Stimulated activated CD4-positive, alpha-beta T cell treated with anti-CD3 and anti-CD28 coated beads, Interleukin-2, amount 100 ng/mL, for 24 hours (primary cell): Measurements from ENCODE around the gene TNFAIP2.
"Not testable (repeated sequence)": the region's sequence is repeated elsewhere in the genome, so short reads cannot be mapped to it uniquely, and the experiment has no call there.

ENCODE experiments used
- DNase-seq, 2 donors: peaks; one replicate each; pipeline ENCODE4 v3.0.0-alpha.2; 2020

The TNFAIP2 gene

DNA sequence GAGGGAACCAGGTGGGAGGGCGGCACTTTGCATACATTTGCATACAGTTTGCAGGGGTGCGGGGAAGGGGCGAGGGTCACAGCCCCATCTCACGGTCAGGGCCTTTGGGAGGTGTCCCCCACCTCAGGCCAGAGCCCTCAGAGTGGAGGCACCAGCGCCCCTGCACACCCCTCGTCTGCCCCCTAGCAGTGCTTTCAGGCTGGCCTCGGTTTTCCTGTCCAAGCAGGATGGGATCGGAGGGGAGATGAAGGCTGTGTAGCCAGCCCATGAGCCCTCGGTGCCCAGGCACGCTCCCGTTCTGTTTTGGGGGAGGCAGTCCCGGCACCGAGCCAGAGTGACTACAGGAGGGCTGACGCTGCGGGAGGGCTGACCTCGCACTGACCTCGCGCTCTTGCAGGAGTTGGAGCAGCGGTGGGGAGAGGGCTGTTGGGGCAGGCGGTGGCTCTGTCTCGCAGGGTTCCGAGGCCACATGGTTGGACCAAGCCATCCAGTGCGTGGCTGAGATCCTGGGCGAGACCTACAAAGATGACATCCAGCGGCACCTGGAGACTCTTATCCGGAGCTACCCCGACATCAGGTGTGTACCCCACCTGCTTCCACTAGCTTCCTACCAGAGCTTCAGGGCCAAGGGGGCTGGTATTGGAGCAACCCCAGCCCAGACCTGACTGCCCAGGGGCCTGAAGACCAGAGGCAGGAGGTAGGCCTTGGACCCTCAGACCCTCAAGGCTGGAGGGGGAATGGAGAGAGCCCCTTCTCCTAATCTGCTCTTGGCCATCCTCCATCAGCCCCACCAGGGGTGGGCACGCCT lies 15.1 kb upstream of the TNFAIP2 start:
- no peak for DNase-seq

DNA sequence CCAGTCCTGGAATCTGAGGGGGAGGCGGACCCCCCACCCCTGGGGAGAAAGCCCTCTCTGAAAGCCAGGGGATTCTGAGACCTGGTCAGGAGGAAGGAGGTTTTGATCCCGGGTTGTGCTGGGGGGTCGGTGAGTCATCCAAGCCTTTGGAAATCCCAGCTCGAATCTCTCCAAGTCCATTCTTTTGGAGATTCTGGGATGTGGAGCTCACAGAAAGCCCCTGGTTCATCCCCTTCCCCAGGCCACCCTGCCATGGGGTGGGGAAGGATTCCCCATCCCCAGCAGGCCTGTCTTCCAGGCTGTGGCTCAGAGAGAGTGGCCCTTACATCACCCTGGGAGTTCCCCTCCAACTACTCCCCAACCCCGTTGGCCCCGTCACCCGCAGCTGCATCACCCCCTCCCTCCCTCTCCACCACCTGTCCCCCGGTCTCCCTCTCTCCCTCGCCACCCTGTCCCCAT lies 14.5 kb upstream of the TNFAIP2 start:
- DNase-seq, result peak in 1 of 2 donors; percentile 30

DNA sequence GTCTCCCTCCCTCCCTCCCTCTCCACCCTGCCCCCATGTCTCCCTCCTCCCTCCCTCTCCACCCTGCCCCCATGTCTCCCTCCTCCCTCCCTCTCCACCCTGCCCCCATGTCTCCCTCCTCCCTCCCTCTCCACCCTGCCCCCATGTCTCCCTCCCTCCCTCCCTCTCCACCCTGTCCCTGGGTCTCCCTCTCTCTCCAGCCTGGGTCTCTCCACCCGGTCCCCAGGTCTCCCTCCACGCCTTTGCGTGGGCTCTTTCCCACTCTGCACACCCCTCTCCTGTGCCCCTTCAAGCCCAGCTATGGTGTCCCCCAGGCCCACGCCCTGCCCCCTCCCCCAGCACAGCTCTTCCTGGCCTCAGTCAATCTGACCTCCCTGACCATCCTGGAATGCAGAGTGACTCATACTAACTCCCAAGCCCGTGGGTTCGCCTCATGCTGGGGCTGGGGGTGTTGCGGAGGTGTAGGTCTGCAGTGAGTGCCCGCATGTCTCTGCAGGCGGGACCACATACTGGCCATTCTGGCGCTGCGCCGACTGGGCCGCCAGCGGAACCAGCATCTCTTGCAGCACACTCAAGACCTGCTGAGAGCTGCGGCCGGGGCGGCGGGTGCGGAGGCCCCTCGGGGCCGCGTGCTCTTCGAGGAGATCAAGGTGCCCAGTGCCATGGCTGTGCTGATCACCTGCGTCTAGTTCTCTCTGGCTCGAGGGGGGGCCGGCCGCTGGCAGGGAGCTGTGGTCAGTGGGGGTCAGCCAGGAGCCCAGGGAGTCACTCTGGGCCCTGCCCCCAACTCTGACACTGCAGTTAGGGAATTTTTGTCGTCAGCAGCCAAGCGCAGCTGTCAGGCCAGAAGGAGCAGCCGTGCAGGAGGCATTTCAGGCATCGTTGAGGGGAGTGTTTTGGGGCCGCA lies 13.5 kb upstream of the TNFAIP2 start:
- DNase-seq, result no peak

DNA sequence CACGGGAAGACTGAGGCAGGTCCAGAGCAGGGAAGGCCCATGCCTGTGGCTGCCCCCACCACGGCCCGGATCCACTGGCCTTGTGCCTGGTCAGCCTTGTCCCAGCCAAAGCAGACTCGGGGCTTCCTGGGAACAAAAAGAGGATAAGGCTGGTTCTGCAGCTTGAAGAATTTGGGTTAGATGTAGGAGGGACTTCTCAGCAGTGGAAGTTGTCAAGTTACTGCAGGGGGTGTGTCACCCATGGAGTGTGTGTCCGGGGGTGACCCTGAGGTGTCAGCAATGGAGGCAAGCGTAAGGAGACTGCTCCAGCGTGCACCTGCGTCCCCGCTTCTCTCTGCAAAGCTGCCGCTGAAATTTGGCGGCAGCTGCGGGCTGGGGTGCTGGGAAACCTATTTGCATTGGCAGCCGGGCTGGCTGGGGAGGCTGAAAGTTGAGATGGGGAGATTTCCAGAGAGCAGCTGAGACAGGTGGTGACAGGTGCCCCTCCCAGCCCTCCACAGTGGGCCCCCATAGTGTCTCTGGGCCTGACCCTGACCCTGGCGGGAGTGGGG lies 12.5 kb upstream of the TNFAIP2 start:
- DNase-seq, result no peak

DNA sequence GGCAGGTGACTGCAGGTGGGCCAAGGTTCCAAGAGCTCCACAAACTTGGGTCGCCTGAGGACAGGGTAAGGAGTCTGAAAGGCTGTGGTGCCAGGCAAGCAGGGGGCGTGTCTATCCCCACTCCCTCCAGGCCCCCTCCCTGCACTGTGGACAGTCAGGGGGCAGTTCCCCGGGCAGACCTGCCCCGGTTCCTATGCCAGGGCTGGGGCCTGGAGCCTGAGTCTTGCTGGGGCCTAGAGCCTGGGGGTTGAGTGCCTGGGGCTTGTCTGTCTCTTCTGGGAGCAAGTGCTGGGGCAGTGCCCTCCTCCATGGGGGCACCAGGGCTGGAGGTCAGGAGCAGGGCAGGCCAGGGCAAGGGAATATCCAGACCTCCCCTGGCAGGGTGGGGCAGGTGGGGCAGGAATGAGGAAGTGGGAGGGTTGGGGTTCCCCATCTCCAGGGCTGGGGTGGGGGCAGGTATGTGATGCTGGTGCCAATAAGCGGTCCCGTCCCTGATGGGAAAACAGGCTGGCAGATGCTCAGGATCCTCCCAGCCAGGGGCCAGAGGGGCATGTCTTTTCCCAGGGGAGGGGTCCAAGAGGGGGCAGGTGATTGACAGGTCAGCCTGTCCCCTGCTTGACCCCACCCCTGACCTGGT lies 11.9 kb upstream of the TNFAIP2 start:
- DNase-seq, result no peak

DNA sequence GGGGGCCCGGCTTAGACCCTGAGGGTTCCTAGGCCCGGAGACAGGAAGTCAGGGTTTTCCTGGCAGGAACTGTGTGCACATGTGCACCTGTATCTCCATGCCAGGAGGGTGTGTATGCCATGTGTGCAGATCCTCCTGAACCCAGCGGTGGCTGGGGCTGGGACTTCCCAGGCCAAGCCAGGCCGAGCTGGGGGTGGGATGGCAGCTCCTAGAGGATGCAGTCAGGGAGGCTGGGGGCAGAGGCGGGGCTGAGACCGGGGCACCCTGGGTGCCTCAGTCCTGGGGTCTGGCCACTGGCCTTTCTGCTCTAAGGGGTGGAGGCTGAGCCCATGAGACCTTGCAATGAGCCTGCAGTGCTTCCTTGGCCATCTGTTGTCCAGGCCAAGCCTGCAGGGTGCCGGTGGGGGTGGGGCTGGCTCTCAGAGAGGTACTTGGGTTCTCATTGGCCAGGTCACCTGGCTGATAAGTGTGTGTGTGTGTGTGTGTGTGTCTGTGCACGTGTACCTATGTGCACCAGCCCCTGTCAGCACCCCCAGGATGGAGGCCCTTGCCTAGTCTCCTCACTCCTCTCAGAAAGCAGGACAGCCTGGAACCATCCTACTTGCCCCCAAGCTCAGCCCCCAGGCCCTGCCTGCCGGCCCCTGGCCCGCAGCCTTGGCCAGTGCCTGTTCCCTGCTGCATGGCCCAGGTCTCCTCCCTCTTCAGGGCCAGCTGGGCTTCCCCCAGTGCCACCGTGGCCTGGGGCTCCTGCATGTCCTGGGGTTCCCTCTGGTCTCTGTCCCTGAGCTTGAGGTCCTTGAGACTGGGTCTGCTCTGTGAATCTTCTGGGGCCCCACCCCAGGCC lies 10.6 kb upstream of the TNFAIP2 start:
- no peak for DNase-seq

DNA sequence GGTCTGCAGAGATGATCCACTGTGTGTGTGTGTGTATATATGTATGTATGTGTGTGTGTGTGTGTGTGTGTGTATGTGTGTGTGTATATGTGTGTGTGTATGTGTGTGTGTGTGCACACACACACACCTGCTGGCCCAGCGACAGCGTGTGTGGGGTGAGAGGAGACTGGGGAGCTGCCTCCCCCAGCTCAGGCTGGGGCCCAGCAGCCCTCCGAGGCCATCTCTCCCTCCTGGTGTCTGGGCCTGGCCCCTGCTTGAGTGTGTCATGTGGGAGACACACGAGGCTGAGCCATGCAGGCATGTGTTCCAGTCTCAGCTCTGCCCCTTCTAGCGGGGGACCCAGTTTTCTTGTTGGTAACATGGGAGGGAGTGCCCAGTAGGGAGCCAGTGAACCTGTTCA lies 10.0 kb upstream of the TNFAIP2 start:
- no peak for DNase-seq

DNA sequence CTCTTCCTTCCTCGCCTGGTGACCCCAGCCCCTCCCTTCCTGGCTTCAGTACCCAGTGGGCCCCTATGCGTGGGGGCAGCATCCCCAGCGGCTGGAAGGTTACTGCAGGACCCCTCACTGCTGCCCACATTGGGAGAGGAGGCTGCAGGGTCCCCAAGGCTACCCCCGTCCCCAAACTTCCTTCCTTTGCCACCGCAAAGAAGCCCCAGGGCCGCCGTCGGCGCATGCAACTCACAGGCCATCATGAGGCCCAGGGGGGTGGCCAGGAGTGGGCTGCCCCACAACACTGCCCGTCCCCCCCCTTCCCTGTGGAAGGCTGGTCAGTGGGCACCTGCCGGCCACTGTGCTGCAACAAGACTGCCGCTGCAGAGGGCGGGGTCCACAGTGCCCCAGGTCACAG lies 9.5 kb upstream of the TNFAIP2 start:
- no peak for DNase-seq

DNA sequence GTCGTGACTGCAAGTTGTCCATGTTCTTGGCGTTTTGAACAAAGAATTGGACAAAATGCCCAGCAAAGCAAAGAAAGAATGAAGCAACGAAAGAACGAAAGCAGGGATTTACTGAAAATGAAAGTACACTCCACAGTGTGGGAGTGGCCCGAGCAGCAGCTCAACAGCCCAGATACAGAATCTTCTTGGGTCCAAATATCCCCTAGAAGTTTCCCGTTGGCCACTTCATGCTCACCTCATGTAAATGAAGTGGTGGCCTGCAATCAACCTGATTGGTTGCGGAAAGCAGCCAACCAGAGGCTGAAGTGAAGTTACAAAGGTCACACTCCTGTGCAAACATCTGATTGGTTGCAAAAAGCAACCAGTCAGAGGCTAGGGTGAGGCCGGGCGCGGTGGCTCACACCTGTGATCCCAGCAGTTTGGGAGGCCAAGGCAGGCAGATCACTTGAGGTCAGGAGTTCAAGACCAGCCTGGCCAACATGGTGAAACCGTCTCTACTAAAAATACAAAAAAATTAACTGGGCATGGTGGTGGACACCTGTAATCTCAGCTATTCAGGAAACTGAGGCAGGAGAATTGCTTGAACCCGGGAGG lies 8.1 kb upstream of the TNFAIP2 start:
- DNase-seq, result not testable (repeated sequence)

DNA sequence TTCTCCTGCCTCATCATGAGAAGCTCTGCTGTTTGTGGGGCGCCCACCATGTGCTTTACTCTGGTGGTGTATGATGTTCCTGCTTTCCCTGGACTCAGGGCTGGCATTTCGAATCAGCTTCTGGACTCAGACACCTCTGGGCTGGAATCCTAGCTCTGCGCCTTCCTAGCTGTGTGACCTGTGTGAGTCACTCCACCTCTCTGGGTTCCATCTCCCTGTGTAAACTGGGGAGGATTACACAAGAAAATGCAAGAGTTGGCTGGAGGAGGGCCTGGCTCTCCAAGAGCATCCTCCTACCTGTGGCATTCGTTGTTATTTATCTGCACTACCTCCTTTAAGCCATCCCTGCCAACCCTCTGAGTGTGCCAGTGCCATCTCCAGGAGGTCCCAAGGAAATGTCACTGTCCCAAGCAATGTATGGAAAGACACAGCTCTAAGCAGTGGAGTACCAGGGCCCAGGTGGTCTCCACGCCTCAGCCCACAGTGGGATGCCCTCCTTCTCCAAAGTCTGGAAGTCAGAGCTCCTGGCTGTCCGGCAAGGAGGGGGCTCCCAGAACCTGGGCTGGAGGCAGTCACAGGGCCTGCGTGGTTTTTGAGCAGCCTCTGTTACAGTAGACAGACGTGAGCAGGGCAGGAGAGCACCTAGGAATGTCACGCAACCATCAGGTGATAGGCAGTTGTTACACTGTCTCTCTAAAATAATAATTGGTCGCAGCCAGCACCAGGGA lies 7.3 kb upstream of the TNFAIP2 start:
- DNase-seq, result no peak

DNA sequence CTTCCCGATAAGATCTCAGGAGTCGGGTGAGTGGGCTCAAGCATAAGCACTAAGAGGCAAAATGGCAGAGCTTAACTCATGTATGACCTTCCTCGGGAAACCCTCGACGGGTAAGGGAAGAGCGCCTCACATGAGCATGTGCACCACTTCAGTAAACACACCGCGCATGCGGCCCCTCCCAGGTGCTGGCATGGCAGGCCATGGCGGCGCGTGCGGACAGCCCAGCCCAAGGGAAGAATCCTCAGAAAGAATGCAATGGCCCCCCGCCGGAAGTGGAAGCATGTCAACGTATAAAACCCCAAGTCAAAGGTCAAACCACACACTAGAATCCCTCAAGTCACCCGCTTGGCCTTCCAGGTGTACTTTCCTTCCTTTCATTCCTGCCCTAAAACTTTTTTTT lies 6.6 kb upstream of the TNFAIP2 start:
- no peak for DNase-seq

DNA sequence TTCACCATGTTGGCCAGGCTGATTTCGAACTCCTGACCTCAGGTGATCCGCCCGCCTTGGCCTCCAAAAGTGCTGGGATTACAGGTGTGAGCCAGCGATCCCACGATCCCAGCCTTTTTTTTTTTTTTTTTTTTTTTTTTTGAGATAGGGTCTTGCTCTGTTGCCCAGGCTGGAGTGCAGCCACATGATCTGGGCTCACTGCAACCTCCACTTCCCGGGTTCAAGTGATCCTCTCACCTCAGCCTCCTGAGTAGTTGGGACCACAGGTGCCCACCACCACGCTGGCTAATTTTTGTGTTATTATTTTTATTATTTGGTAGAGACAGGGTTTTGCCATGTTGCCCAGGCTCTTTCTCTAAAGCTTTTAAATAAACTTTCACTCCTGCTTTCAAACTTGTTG lies 5.8 kb upstream of the TNFAIP2 start:
- DNase-seq, result not testable (repeated sequence)

DNA sequence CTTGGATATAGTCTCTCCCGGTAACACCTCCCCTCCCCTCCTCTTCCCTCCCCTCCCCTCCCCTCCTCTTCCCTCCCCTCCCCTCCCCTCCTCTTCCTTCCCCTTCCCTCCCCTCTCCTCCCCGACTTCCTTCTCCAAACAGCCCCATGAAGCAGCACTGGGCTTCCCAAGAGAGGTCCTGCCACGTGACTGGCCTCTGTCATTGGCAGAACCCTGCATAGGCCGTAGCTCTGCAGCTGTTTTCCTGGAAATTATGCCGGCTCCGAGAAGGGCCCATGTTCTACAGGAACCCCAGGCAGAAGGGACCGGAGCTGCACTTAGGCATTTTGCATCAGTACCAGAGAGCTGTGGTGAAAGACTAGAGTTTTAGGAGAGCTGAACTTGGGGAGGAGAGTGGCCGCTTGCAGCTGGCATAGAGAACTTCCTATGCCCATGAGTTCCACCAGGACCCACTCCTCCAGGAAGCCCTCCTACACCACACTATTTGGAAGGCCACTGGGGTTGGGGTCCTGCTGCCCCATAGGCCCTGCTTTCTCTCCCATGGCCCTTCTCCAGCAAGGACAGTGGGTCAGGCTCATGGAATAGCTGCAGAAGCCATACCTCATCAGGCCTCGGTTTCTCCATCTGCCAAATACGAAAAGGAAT lies 5.1 kb upstream of the TNFAIP2 start:
- no peak for DNase-seq

DNA sequence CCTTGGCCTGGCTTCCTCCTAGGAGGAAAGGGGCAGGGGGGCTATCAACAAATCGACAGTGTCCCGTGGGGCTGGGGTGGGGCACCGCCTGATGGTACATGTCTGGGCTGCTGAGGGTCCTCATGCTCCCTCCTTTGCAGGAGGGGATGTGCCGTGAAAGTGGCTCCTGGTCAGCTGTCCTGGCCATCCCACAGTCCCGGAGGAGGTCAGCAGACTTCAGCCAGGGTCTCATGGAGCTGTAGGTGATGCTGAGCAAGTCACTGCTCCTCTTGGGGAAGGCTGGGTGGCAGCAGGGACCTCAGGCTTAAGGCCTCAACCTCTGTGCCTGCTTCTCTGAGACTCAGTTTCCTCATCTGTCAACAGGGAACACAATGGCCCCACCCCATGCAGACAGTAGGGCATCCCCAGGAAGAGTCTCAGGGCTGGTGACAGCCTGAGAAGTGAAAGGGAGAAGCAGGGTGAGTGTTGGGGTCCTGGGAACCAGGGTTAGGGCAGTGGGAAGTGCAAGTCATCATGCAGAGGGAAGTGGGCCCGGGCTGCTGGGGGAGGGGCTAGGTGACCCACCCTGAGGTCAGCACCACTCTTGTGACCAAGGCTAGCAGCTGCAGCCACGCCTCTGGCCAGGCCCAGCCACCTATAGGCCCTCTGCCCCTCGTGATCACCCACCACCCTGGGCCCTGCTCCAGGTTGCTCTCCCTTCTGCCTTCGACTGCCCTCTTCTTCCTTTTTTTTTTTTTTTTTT lies 4.4 kb upstream of the TNFAIP2 start:
- no peak for DNase-seq

DNA sequence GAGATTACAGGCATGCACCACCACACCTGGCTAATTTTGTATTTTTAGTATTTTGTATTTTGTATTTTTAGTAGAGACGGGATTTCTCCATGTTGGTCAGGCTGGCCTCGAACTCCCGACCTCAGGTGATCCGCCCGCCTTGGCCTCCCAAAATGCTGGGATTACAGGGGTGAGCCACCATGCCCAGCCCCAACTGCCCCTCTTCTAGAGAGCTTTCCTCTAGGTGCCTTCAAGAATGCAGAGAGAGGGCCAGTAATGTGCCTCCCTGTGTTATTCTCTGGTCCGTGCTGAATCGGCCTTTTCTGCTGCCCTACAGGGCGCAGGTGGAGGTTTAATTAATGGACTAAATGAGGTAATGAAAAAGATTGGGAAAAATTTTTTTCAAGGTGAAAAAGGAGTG lies 3.7 kb upstream of the TNFAIP2 start:
- DNase-seq, result not testable (repeated sequence)

DNA sequence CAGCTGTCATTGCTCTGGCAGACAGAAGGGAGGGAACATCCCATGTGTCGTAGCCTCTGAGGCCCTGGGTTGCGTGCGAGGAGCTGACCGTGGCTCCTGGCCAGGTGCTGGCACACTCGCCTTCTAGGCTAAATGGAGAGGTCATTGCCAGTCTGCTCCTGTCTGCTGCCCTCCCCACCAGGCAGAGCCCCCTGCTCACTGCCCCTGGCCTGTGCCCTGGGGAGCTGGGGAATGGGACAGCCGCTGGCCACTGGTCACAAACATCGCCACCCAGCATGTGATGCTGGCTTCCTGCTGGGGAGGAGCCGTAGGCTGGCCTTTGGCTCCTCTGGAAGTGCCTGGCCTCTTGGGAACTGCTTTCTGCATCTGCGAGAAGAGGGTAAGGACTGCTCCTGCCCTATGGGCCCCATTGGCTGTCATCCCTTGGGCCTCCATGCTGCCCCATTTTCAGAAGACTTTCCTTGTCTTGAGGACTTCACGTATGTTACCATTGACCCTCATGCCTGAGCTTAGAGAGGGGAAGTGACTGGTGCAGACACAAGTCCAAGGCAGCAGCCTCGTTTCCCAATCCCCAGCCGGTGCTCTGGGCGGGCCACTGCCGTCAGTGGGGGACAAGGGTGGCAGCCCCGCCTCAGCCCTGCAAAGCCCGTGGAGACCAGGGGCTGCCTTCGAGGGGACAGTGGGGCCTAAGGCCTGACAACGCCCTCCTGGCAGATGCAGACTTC lies 2.0 kb upstream of the TNFAIP2 start:
- DNase-seq, result no peak

DNA sequence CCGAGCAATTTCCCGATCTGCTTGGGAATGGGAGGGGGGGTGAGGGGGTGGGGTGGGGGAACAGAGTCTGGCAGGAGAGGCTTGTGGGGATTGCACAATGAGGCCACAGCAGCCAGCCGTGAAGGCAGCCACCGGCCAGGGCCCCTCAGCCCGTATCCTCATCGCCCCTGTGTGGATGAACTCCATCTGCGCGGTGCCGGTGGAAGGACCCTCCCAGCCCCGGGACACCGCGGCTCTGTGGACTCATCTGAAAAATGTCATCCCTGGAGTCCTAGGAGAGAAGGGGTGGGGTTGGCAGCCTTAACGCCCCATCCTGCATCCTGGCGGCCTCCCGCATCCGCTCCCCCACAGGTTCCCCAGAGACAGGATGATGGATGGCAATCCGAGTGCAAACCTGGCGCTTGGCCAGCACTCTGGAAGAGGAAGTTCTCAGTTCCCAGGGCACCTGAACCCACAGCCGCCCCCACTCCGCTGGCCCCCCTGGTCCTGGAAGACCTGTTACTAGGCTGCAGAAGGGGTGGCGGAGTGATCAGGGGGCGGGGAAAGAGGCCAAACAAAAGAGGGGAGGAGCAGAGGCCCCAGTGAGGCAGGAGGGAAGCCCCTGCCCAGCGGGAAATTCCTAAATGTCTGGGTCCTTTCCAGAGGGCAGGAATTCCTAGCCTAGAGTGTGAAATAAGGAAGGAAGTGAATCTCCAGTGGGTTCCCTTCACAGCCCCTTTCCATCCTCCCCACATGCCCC lies 1.2 kb upstream of the TNFAIP2 start:
- no peak for DNase-seq

DNA sequence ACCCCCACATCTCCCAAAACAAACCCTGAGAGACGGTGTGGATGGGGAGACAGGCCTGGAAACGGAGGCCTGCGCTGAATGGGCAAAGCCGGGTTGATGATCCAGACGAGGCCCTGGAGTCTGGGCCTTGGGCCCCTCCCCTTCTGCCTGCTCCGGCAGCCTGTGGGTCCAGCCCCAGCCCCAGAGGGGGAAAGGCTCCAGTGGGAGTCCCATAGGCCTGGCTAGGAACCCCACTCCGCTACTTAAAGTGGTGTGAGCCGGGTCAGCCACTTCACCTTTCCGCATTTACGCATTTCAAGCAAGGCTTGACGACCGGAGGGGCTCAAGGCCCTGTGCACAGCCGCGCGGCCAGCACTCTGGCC lies 695 bp upstream of the TNFAIP2 start:
- no peak for DNase-seq
